NCI-H2107 (cell line): Measurements from ENCODE around the gene POU3F1.
"Not testable (repeated sequence)": the region's sequence is repeated elsewhere in the genome, so short reads cannot be mapped to it uniquely, and the experiment has no call there.

Experiments used
- DNase-seq: peaks from one replicate; lab custom pipeline; 2025; lab: John Stamatoyannopoulos, UW

Gene POU3F1

DNA sequence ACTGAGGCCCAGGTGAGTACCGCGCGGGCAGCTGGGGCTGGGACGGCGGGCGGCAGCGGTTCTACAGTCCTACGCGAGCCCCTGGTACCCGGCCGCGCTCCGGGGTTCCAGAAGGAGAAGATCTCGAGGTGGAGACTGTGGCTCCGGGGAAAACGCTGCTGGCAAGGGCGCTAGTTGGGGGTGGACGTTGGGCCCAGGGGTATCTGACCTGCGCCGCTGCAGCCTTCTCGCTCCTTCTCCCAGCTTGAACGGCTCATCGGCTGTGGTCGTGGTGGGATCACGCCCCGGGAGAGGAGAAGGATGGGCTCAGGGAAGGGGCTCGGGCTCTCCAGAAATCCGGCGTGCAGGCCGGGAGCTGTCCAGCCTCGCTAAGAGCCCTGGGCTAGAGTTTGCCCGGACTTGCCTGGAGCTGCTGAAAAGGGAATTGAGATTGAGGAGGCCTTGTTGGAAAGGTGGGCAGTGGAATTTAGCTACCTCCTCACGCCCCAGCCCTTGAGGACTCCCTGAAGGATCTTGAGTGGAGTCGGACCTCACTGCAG is 1.1 kb upstream of the POU3F1 start:
- no peak for DNase-seq

DNA sequence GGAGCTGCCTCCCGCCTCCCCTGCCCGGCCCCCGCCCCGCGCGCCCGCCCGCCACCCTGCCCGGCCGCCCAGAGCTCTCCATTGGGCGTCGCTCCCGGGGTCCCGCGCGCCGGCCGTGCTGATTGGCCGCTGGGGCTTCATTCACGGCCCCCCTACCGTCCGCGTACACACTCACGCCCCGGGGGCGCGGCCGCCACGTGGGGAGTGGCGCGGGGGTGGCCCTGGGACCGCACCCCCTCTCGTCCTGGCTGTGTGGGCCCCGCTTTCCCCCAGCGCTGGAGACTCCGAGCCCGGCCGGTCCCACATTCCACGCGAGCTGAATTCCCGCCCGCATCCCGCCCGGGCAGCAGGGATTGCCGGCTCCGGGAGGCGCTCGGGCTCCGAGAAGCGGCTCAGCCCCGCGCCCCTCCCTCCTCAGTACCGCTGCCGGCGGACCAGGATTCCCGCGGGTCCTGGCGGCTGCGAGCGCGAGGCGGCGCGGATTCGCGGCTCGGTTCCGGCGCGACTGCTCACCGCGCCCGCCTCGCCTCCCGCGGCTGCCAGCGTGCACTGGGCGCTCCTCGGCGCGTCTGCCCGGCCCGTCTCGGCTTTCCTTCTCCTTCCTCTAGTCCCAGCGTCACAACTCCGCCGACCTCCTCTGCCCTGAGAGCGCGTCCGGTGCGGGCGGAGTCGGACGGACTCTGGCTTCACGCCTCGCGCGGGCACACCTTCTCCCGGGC is 450 bp upstream of the POU3F1 start:
- no peak for DNase-seq

DNA sequence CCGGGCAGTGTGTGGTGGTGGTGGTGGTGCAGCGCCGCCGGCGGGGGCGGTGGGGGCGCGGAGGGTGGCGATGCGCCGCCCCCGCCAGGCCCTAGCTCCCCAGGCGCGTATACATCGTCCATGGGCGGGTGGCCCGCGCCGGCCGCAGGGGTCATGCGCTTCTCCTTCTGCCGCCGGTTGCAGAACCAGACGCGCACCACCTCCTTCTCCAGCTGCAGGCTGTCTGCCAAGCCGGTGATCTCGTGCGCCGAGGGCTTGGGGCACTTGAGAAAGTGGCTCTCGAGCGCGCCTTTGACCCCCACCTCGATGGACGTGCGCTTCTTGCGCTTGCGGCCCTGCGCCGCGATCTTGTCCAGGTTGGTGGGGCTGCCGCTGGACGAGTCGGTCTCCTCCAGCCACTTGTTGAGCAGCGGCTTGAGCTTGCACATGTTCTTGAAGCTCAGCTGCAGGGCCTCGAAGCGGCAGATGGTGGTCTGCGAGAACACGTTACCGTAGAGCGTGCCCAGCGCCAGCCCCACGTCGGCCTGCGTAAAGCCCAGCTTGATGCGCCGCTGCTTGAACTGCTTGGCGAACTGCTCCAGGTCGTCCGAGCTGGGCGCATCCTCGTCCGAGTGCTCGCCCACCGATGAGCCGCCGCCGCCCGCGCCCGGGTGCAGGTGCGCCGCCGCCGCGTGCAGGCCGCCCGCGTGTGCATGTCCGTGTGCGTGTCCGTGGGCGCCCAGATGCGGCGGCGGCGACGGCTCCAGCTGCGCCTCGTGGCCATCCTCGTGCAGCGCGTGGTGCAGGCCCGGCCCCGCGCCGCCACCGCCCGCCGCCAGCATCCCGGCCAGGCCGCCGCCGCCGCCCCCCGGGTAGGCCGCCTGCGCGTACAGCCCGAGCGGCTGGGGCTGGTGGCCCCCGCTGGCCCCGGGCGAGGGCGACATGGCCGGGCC is 926 bp downstream of the POU3F1 start:
- no peak for DNase-seq

DNA sequence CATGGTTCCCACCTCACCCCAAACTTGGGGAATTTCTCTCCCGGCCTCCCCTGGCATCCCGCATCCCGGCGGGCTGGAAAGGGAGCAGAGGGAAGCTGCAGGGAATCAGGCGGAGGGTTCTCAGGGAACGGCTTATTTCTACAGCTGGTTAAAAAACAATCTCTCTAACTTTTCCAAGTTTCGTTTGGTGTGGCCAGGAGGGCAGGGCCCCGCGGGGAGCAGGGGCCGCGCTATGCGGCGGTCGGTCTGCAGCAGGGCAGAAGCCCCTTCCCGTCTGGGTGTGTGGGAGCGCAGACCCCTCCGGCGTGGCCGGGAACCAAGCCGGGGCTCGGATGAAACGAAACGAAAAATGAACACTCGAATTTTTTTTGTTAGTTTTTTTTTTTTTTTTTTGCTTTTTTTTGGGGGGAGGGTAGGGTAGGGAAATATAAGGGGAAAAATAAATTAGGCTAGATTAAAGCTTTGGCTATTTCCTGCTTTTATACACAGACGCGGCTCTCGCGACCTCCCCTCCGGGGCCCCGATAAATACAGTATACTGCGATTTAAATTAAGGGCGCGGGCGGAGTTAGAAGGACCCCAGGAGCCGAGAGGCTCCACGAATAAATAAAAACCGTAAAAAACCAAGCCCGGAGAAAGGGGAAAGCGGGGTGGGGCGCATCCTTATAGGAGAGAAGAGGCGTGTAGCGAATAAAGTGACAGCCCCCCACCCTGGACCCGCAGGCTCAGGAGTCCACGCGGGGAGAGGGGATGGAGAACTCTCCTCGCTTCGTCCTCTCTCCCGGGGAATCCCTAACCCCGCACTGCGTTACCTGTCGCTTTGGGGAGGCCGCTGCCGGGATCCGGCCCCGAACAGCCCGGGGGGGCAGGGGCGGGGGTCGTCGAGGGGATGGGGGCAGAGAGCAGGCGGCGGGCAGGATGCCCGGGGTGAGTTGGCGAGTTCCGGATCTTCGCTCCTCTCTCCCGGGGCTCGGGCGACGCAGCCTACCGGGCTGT is 2.1 kb downstream of the POU3F1 start:
- no peak for DNase-seq

DNA sequence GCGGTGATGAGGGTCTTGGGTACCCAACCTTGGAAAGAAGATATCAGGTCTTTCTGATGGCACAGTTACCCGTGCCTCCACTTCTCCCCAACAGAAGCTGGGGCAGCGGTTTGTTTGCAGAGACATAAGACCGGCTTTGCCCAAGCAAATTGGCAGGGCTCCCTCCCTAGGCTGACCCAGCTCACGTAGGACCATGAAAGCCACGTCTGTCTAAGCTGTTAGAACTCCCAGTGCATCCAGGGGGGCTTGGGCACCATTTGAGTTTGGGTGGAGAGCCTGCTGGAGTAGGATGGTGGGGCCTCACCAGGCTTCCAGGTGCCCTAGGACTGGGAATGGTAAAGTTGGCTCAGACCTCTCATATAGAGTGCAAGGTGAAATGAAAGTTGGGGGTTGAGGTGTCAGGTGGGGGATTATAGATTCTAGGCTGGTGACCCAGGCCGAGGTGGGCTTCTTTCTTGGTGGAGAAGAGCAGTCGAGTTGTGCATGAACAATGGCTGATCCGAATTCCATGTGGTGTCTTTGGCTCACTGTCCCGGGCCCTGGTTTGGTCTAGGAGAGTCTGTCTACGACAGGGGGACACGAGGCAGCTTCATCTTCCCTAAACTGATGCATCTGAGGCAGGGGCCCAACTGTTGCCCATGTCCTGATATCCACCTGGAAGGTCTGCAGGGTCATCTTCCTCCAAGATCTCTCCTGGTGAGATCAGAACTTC is 3.4 kb downstream of the POU3F1 start:
- DNase-seq = no peak

DNA sequence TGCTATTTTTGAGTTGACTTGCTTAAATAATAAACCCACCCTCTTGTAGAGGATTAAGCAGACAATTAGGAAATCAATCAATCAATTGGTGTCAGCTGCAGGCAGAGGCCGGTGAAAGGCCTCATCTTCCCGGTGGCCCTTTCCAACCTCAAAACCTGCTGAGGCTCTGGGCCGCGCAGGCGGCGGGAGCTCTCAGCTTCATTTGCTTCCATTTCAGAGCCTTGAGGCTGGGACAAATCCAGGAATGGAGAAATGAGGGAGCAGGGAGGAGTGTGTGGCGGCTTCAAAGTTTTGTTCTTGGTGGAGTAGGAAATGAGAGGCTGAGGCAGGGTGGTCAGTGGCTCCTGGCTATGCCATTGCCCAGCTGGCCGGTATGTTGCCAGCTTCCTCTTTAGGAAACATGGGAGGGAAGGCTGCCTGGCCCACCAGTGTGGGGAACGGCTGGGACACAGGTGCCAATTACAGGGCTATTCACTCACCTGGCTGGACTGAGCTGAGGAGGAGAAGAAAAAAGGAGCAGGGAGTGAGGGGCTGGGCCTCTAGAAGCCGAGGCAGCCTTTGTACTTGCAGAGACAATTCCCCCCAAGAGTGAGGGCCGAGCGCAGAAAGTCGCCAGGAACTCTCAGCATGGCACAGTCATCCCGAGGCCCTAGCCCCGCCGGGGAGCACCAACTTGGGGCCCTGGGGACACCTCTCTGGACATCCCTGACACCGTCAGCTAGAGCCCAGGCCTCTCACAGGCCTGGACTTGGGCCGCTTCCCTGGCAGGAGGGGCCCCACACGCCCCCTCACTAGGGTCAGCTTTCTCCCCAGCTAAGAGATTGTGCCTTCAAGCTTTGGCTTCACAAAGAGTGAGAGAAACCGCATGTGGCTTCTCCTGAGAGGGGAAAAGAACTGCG is 4.4 kb downstream of the POU3F1 start:
- no peak for DNase-seq

DNA sequence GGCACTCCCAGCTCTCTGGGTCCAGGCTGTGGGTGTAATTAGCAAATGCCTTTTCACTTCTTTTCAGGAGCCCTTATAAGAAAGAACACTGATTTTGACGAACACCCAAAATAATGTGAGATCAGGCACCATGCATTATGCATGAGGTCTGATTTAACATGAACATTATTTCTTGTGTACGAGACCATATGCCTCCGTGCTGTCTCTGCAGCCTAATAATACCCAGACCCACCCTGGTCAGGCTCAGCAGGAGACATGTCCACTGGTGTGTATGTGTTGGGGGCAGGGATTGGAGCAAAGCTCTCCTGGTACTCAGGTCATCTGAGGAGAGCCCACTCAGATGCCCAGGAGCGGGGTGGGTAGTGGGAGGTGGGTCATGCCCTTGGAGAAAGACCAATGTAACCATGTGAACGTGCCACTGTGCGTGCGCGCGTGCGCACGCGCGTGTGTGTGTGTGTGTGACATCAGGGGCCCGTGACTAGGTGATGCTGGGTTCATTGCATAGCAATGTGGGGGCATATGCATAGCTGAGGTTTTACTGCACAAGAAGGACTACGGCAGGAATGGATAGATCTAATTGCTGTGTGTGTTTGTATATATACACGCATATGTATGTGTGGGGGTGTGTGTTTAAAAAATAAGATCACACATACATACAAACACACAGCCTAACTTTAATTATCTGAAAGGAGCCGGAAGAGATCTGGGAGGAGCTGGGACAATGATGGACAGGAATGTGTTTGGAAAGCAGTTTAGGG is 7.1 kb downstream of the POU3F1 start:
- DNase-seq = no peak

DNA sequence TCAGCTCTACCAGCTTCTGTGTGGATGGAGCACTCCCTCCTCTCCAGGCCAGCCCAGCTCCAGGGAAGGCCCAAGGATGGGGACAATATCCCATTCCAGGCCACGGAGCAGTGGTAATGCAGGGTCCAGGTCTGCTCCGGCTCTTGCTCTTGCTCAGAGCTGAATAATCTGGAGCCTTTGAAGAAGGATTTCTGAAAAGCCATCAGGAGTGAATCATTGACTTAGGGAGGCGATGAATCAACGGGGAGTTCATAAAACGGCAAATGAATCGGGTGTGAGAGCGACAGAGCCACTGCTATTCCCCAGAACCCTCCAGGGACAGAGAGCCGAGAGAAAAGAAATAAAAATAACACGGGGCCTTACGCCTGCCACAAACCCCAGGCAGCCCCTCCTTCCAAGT is 7.7 kb downstream of the POU3F1 start:
- no peak for DNase-seq

DNA sequence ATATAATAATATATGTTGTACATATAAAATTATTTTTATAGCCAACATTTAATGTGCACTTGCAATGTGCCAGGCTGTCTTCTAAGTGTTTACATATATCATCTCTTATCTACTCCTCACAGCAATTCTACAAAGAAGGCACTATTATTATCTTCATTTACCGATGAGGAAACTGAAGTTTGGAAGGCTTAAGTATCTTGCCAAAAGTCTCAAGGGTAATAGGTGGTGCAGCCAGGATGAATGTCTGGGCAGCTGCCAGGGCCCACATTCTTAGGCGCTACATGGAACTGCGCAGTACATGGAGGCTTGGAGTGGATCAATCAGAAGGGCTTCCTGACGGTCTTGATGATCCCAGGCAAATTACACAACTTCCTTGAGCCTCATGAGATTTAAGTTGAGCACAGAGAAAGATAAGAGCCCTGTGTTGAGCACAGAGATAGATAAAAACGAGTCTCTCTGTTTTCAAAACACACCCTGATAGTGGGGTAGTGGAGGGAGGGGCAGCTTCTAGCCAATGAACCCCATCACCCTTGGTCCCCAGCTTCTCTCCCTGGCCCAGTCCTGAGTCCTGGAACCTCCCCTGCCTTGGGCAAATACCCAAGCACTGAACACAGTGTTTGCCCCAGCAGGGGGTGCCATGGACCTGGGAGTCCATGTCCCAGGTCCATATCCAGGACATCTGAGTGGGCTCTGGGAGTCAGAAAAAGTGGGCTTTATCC is 9.2 kb downstream of the POU3F1 start:
- DNase-seq = no peak

DNA sequence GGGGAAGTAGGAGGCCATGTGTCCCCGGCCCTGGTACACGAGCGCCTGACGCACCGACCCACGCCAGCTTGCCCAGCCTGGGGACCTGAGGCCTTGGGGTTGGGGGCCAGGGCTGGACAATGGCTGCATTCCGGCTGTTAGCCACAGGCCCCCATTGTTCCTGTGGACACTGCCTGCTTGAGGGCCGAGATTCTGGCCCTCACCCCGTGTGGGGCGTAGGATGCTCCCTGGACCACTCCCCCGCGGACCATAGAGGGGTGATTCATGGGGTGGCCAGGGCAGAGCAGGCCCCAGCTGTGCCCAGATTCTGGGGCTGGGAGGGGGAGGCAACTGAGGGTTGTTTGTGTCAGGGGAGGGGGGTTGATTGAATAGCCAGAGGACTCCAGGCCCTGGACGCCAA is 11.7 kb downstream of the POU3F1 start:
- DNase-seq = no peak

DNA sequence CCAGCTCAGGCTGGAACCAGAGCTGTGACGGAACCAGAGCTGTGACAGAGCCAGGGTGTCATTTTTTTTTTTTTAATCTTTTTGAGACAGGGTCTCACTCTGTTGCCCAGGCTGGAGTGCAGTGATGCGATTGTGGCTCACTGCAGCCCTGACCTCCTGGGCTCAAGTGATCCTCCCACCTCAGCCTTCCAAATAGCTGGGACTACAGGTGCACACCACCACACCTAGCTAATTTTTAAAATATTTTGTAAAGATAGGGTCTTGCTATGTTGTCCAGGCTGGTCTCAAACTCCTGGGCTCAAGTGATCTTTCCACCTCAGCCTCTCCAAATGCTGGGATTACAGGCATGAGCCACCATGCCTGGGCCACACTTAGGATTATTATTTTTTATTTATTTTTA is 13.6 kb downstream of the POU3F1 start:
- not testable (repeated sequence) for DNase-seq

DNA sequence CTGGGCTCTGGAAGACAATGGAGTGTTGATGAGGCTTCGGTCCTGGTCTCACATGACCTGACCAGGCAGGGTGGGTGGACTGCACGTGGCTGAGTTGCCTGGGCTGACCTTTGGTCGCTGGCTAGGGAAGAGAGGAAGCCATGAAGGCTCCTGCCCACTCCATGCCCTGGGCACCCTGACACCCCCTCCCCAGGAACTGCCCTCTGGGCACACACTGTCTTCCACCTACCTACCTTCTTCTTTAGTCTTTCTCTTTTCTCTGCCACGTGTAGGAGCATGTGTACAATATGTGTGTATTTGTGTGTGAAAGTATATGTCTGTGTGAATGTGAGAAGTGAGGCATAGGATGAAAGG is 15.1 kb downstream of the POU3F1 start:
- no peak for DNase-seq

DNA sequence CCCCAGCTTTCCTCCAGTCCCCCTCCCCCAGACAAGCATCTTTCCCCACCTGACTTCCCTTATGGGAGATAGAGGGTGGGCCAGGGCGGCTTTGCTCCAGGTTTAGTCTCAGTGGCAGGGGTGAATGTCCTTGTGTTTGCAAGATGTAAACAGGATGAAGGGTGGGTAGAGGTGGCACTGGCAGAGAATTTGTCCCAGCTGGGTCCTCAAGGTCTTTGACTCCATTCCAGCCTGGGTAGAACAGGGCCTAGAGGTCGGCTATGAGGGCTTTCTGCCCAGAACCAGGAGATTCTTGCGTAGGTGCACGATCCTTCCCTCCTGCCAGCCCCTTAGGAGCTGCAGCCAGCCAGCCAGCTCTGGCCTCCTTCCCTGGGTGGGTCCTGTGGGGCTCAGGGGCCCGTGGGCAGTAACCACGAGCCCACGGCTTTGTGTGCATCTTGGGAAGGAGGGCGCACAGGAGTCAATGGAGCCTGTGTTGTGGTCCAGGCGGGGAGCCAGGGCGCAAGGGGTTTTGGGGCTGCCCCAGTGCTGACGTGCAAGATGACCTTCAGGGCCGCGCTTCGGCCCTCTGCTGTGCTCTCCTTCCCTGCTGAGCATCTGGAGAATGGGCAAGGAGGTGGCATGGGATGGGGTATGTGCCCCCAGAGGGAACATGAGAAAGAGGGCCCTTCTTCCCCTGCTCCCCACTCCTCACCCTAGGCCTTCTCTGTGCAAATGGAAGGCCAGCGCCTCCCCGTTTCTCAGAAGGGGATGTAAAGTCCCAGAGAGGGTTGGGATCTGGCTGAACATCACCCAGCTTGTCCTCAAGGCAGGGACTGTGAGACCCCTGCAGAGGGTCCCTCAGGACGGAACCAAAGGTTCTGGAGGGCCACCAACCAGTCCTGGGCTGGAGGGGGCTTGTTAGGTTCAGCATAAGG is 15.7 kb downstream of the POU3F1 start:
- no peak for DNase-seq

DNA sequence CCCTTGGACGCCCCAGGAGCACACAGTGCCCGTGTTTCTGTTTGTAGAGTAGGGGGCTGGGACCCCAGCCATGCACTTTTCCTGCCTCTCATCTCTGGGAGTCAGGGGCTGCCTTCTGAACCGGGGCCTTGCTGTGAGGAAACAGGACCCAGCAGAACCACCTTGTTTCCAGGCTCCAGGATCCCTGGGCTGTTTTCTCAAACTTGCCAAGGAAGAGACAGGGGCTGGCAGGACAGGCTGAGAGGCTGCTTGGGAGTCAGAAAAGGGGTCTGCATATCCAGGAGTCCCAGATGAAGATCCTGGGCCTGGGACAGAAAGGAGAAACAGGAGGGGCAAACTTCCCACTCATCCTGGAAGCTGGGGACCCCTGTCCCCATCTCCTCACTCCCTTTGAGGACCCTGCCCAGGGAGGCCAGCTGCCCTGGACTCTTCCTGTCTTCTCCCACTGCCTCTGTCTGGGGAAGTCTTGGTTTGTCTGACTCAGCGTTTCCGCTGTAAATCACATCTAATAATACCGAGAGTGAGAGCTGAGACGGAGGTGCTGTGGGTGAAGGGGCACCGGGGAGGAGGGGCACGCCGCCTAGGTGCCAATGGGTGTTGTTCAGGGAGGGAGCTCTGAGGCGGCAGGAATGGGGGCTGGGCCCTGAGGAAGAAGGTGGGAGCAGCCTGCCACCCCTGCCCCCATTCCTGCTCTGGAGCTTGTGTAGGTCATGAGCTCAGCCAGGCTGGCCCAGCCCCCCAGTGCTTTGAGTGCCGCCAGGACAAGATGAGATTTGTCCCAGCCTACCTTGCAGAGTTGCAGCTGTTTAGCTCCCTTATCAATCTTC is 16.7 kb downstream of the POU3F1 start:
- DNase-seq = no peak

DNA sequence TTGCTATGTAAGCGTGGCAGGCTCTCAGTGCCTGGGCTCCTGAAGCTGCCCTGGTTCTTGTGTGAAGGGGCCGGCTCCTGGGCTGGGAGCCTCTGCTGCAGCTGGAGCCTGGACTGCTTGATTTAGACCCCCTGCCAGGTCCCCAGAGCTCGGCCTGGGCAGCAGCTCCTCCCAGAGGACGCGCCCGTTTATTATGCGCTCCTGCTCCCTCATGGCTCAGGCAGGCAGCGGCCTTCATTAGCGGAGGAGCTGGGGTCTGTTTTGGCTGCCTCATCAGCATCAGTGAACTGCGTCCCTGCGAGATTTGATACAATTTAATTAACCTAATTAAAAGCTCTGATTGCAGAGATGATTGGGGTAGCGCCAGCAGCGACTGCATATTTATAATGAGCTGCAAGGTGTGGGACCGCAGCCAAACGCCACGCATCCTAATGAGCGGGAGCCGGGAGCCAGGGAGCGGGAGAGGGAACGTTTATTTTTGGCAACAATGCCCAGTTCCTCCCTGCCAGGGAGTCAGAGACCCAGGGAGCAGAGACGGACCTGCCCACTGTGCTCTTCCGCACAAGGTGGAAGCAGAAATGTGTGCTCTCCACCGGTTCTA is 17.4 kb downstream of the POU3F1 start:
- peak; percentile 34 for DNase-seq

DNA sequence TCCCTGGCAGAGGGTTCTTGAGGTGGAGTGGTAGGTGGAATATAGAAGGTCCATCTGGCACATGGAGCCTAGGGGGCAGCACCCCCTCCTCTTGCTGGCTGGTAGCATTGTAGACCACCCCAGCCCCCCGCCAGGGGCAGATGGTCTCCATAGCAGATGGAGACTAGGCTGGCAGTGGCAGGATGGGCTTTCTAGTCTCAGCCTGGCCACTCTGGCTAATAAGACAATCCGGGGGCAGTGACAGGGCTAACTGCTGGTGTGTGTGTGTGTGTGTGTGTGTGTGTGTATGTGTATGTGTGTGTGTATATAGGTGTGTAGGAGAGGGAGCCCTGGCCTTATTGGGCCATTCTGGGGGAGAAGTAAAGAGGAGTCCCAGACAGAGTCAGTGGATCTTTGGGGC is 17.9 kb downstream of the POU3F1 start:
- no peak for DNase-seq
